GM21529 (cell line): Measurements from ENCODE around the gene ADAM8.

Experiments used
- ATAC-seq: cut with Tn5 transposase; IDR thresholded peaks from one replicate; pipeline ENCODE4 v1.9.1; 2021; ENCODE audit not compliant: unreplicated experiment

ADAM8 gene

GRCh38 chr10:133251388-133252222, 25.1 kb downstream of the ADAM8 start:
- no peak for ATAC-seq

DNA sequence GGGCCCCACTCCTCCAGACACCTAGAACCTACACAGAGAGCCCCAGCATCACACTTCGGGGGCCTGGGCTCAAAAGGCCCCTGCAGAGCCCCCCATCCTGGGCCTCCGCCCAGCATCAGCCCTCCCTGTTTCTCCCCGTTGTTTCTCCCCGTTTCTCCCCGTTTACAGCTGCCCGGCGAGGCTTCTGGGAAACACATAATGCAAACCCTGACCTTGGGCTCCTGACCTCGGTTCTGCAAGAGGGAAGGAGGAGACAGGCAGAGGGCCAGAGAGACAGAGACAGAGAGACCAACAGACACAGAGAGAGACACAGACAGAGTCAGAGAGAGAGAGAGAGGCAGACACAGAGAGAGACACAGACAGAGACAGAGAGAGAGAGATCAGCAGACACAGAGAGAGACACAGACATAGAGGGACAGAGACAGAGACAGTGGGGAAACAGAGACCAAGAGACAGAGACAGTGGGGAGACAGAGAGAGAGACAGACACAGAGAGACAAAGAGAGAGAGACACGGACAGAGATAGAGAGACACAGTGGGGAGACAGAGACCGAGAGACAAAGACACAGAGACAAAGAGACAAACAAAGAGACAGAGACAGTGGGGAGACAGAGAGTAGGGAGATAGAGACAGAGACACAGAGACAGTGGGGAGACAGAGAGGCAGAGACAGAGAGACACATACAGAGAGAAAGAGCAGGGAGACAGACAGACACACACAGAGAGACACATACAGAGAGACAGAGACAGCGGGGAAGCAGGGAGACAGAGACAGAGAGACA, 26.5 kb downstream of the ADAM8 start:
- no peak for ATAC-seq

GRCh38 chr10:133249094-133249780, 27.4 kb downstream of the ADAM8 start:
- no peak for ATAC-seq

GRCh38 chr10:133248334-133248715, 28.3 kb downstream of the ADAM8 start:
- no peak for ATAC-seq

- no peak for ATAC-seq
These were observed 28.9 kb downstream of the ADAM8 start for GRCh38 chr10:133247681-133248333.

GRCh38 chr10:133246236-133246626, 30.4 kb downstream of the ADAM8 start:
- no peak for ATAC-seq

DNA sequence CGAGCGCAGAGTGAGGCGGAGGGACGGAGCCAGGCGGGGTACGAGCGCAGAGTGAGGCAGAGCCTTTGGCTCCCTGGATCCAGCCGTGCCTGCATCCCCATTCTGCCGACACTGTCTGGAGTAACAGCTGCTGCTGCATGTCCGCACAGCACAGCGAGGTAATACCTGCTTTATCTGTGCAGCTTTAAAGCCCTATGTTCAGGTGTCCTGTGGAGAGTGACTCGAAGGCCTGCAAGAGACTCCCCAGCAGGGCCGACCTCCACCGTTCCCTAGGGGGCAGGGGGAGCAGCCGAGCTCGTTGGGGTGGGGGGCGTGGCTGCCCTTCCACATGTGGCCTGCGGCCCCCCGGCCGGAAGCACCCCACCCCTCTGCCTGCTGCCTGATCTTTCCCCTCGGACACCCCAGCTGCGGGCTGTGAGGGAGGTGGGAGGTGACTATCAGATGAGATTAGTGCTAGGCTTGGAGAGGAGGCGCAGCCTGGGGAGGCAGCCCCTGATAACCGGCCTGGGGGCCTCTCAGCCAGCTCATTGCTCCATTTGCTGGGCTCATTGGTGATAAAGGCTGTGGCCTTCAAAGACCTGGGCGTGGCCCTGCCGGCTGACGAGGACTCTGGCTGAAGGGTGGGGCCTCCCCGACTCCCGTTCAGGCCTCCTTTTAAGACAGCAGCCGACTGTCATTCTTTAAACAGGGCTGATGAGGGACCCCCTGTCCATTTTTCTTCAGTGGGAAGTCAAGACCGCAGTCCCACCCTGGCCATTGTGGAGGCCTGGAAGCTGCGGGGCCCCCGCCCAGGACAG, 31.0 kb downstream of the ADAM8 start:
- ATAC-seq, result no peak

DNA sequence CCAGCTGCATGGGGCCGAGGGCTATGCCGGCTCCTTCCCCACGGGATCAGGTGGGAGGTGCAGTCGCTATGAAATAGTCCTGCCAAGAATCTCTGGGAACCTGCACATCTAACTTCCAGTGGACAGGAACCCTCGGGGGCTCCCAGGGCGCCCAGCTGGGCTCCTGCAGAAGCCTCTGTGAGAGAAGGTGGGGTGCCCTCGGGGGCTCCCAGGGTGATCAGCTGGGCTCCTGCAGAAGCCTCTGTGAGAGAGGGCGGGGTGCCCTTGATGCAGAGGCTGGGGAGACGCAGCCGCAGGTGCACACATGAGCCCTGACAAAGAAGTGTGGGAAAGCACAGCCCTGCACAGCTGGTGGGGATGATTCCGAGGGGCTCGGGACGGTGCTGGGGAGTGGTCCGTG, 33.1 kb downstream of the ADAM8 start:
- no peak for ATAC-seq

DNA sequence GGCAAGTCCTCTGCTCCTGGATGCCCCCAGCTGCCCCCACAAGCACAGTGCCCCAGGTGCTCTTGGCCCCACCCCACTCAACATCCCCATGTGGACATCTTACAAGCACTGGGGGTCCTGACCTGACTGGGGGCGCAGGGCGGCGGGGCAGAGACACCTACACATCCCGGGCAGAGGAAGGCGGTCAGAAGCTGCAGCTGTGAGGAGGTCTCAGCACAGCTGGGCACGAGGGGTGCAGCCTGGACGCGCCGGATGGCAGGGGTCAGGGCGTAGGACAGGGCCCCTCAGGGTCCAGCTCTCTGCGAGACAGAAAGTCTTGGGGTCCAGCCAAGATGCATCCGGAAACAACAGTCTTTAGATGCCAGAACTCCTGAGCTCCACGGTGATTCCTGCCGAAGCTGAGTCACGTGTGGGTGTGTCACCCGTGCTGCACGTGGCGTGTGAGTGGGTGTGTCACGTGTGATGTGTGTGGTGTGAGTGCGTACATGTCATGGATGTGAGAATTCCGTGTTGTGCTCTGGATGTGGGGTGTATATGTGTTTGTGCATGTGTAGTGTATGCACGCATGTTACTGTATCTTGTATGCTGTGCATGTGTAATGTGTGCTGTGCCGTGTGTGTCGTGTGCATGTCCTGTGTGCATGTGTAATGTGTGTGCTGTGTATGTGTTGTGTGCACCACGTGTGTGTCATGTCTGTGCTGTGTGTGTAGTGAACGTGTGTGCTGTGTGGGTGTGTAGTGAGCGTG, 33.9 kb downstream of the ADAM8 start:
- no peak for ATAC-seq

DNA sequence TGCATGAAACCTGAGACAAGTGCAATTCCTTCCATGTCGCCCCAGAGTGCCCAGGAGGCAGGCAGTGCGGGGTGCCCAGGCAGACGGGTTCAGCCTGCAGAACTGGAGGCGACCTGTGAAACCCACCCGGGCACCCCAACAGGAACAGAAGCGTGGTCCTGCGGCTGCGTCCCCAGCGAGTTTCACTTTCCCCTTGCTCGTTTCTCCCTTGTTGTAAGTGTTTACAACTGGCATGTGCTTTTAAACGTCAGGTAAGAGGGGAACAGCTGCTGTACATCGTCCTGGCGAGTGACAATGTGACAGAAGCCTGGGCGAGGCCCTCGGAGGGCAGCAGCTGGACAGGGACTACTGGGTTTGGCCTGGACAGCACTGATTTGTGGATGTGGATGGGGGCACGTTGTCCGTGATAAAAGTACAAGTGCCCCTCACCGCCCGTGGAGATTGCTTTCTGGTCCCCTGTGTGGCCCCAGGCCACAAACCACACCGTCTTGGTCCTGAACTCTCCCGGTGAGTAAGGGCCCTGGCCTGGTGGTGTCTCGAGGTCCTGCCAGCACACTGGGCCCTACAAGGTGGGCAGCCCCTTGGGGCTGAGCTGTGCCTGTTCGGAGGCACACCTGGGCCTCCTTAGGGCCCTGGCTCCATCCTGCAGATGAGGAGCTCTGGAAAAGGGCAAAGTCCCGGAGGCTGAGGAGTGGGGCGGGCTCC, 35.0 kb downstream of the ADAM8 start:
- ATAC-seq, result peak; percentile 61

DNA sequence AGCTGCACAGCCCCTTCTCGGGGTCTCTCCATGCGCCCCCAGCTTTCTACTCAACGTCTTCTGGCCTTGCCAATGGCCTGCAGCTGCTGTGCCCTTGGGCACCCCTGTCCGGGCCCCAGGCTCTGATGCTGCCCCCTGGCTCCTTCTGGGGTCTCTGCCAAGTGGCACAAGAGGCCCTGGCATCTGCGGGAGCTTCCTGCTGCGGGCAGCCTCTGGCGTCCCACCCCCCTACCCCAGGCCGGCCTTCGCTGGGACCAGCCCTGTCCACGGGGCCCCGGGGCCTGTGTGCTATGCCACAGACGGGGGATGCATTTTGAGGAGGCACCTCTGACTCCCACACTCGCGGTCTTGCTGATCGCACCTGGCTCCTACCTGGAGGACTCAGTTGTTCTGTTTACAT, 36.7 kb downstream of the ADAM8 start:
- no peak for ATAC-seq

- ATAC-seq, result no peak
These were observed 38.2 kb downstream of the ADAM8 start for GRCh38 chr10:133238466-133238804.

DNA sequence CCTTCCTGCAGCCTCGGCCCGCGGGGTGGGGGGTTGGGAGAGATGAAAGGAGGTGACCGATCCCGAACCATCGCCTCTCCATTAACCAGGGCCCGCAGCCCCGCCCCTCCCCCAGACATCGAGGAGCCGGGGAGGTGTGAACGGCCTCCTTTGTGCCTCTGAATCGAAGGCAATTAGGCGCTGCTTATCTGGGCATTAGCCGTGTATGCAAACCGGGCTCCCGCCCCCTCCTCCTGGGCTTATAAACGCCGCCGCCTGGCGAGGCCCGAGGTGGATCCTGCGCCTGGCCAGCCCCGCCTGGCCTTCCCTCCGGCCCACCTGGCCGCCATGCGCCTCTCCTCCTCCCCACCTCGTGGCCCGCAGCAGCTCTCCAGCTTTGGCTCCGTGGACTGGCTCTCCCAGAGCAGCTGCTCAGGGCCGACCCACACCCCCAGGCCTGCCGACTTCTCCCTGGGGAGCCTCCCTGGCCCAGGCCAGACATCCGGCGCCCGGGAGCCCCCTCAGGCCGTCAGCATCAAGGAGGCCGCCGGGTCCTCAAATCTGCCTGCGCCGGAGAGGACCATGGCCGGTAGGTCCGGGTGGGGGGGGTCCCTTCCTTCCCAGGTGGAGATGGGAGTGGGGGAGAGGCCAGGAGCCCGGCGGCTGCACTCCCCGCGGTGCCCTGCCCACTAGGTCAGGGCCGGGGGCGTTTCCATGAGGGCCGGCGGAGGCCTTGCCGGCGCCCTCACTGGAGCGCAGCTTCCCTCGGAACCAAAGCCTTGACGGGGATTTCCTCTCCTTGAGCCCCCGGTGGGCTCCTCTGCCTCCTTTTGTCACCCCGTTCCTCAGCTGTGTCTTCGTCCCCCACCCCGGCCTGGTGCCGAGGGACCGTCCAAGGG, 38.8 kb downstream of the ADAM8 start, which contains the start of gene VENTX:
Gene VENTX, plus strand, starts transcription at position 268 of the 878 bp plus-strand sequence. Its CDS starts 60 bp downstream, at position 328.
- no peak for ATAC-seq

- no peak for ATAC-seq
These were observed 39.5 kb downstream of the ADAM8 start for GRCh38 chr10:133237241-133237587.

DNA sequence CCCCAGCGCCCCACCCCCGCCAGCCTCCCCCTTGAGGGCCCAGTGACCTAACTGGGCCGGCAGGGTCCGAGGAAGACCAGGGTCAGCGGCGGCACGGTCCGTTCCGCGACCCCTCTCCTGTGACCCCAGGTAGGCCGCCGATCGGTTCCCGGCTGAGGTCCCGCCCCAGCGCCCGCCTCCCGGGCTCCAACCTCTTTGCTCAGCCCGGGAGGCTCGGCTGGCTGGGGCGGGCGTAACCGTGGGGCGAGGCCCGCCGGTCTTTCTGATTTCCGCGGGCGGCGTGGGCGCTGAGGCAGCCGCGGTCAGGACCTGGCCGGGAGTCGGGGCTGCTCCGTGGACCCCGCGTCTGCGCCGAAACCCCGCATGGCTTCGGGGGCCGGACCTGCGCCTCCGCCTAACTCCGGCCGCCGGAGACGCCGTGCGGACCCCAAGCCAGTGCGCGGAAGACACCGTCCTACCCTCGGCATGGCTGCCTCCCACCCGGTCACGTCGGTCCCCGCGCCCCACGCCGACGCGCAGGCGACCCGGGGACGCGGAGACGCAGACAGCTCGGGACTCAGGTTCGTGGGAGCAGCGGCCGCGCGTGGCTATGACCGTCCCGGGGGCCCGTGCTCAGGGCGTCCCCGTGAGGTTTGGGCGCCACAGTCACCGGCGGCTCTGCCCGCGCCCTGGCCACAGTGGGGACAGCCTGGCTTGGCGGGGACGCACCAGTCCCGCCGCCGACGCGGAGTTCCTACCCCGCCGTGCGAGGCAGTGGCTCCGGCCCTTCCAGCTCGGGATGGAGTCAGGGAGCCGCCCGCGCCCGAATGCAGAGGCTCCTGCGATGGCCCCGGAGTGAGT, 40.0 kb downstream of the ADAM8 start:
- no peak for ATAC-seq

DNA sequence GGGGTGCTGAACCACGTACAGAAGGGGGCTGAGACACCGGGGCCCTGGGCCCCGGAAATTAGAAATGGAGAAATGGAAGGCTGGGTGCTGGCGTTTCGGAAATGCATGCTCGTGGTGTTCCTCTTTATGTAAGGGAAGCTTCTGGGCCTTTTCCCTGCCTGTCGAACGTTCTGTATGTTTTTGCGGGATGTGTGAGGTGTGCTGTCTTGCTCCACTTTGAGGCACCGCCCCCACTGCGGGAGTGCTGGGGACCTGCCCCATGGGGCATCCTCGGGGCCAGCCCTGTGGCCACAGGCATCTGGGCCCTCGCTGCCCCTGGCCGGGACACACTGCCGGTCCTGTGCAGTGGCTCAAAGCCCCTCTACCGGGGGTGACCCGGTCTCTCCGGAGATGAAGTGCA, 40.7 kb downstream of the ADAM8 start:
- ATAC-seq, result no peak

GRCh38 chr10:133235265-133235855, 41.3 kb downstream of the ADAM8 start:
- no peak for ATAC-seq
